Glutamatergic neuron (in vitro differentiated cells): ENCODE data around the gene TNFRSF6B. TPM values are rescaled to one million over a fixed set of nuclear protein-coding genes. Genes with fewer than 3 reads are reported as not detected.

Experiments
- DNase-seq: peaks from one replicate; pipeline ENCODE4 v3.0.0; 2022
- H3K27ac Mint-ChIP-seq: one replicate; pipeline ENCODE4 v1.8.0; 2020; ENCODE audit warnings: mild to moderate bottlenecking, mixed read lengths, inconsistent platforms; ENCODE audit not compliant: unreplicated experiment
- H3K27me3 Mint-ChIP-seq: one replicate; pipeline ENCODE4 v1.8.0; 2020; ENCODE audit warnings: mild to moderate bottlenecking, moderate library complexity, mixed read lengths, inconsistent platforms; ENCODE audit not compliant: unreplicated experiment
- H3K36me3 Mint-ChIP-seq: one replicate; pipeline ENCODE4 v1.8.0; 2020; ENCODE audit warnings: mild to moderate bottlenecking, mixed read lengths, inconsistent platforms; ENCODE audit not compliant: unreplicated experiment
- H3K4me1 Mint-ChIP-seq: one replicate; pipeline ENCODE4 v1.8.0; 2020; ENCODE audit warnings: mild to moderate bottlenecking, low read depth, mixed read lengths, inconsistent platforms; ENCODE audit not compliant: unreplicated experiment
- H3K4me3 Mint-ChIP-seq: one replicate; pipeline ENCODE4 v1.8.0; 2020; ENCODE audit warnings: mild to moderate bottlenecking, mixed read lengths, inconsistent platforms; ENCODE audit not compliant: unreplicated experiment
- H3K9me3 Mint-ChIP-seq: one replicate; pipeline ENCODE4 v1.8.0; 2020; ENCODE audit warnings: mild to moderate bottlenecking, moderate library complexity, mixed read lengths, inconsistent platforms; ENCODE audit not compliant: unreplicated experiment
- CTCF ChIP-seq: fragments of 200-600 bp; sonication (generic); IDR thresholded peaks from one replicate; pipeline ENCODE4 v1.5.0; 2021; ENCODE audit not compliant: partially characterized antibody, unreplicated experiment
- total RNA-seq: library from RNA; stranded (reverse); fragmentation: NEBNext Ultra II Directional; extraction: Animal tissue kit (Norgen Biotek cat#: 25700); gene quantifications from one replicate; pipeline ENCODE4 v1.2.1, GENCODE V29; 2021; ENCODE audit not compliant: unreplicated experiment

Gene TNFRSF6B
- total RNA-seq, 1 donor from 2014 or later = not detected

- DNase-seq = peak; percentile 69
- peak within 1 kb of the TSS; percentile 72 for H3K4me3 Mint-ChIP-seq
Observed at GRCh38 chr20:63735859-63736718, 39.6 kb downstream of the TNFRSF6B start, which contains the start of gene LIME1. Gene LIME1, plus strand, starts transcription at chr20:63736664. Its CDS starts 886 bp downstream, at chr20:63737550.

GRCh38 chr20:63736893-63737694 lies 40.6 kb downstream of the TNFRSF6B start:
- Mint-ChIP-seq H3K4me3 (no peak overlapping the region), H3K27me3 (peaks cover 11% of the 10 kb centered on the region), H3K4me1 (peaks cover 5% of the 10 kb centered on the region), H3K9me3 (peaks cover 8% of the 10 kb centered on the region), H3K36me3 (no peaks in the 10 kb centered on the region), H3K27ac (no peak overlapping the region)
- DNase-seq = peak; percentile 33
- TF ChIP-seq CTCF = no peak

More at GRCh38 chr20:63735859-63736718, 39.6 kb downstream of the TNFRSF6B start, which contains the start of gene LIME1:
- Mint-ChIP-seq H3K4me1 (peaks cover 5% of the 10 kb centered on the region), H3K36me3 (no peaks in the 10 kb centered on the region), H3K27ac (peak within 1 kb of the TSS; percentile 66), H3K9me3 (peaks cover 8% of the 10 kb centered on the region), H3K27me3 (peaks cover 11% of the 10 kb centered on the region)
- TF ChIP-seq CTCF = no peak

GRCh38 chr20:63737695-63737944 lies 41.2 kb downstream of the TNFRSF6B start:
- Mint-ChIP-seq H3K4me3 (no peak overlapping the region), H3K9me3 (peaks cover 8% of the 10 kb centered on the region), H3K36me3 (no peaks in the 10 kb centered on the region), H3K27ac (no peak overlapping the region), H3K27me3 (peaks cover 11% of the 10 kb centered on the region), H3K4me1 (peaks cover 5% of the 10 kb centered on the region)
- no peak for TF ChIP-seq CTCF
- no peak for DNase-seq

- peaks cover 8% of the 10 kb centered on the region for H3K9me3 Mint-ChIP-seq
- H3K4me1 Mint-ChIP-seq = peaks cover 5% of the 10 kb centered on the region
- no peak overlapping the region for H3K27ac Mint-ChIP-seq
- no peak overlapping the region for H3K4me3 Mint-ChIP-seq
- H3K27me3 Mint-ChIP-seq = peaks cover 11% of the 10 kb centered on the region
- TF ChIP-seq CTCF = no peak
- H3K36me3 Mint-ChIP-seq = no peaks in the 10 kb centered on the region
- DNase-seq = peak; percentile 46
Observed at GRCh38 chr20:63737945-63738686, 41.7 kb downstream of the TNFRSF6B start.
